M059J (cell line): Measurements from ENCODE around the gene CSF3. TPM values are rescaled to one million over a fixed set of nuclear protein-coding genes. Genes with fewer than 3 reads are reported as not detected.

Experiments
- DNase-seq: peaks from one replicate; pipeline ENCODE4 v3.0.0-alpha.2; 2012; ENCODE audit warnings: low read depth
- total RNA-seq: library from RNA; depleted of rRNA; stranded (reverse); fragments of >200 nt; shearing (Covaris generic); gene quantifications from 2 replicates; pipeline ENCODE4 v1.2.3, GENCODE V29; 2014; rRNA removed

CSF3 gene
- total RNA-seq, 1 experiment from 2014 or later = not detected

- no peak for DNase-seq
Observed at GRCh38 chr17:40060887-40061608, 45.8 kb downstream of the CSF3 start.

- DNase-seq = no peak
Observed at GRCh38 chr17:40061609-40062038, 46.4 kb downstream of the CSF3 start.

- peak; percentile 42 for DNase-seq
Observed at GRCh38 chr17:40062329-40063186, 47.3 kb downstream of the CSF3 start, which contains the start of gene THRA. Gene THRA (plus strand): TSS chr17:40062965. CDS start chr17:40074489, 11,524 bp downstream.

GRCh38 chr17:40063187-40063771, 48.0 kb downstream of the CSF3 start:
- peak; percentile 24 for DNase-seq

GRCh38 chr17:40063901-40064531, 48.8 kb downstream of the CSF3 start:
- DNase-seq = no peak

GRCh38 chr17:40064971-40065768, 49.9 kb downstream of the CSF3 start:
- peak; percentile 67 for DNase-seq

- DNase-seq = peak; percentile 37
Observed at GRCh38 chr17:40065769-40066510, 50.7 kb downstream of the CSF3 start.

Other genes starting within 250 kb of the CSF3 start
- gene IKZF3, start 151.1 kb upstream of the CSF3 start, total RNA-seq = not detected in 2 replicates
- not detected in 2 replicates for gene ZPBP2, start 147.2 kb upstream of the CSF3 start, total RNA-seq
- gene GSDMB, start 96.8 kb upstream of the CSF3 start, total RNA-seq = 0.15 and 1.5 TPM in 2 replicates
- 28.9 and 42.7 TPM in 2 replicates for gene ORMDL3, start 87.8 kb upstream of the CSF3 start, total RNA-seq
- gene LRRC3C, start 87.7 kb upstream of the CSF3 start, total RNA-seq = not detected in 2 replicates
- gene GSDMA, start 52.4 kb upstream of the CSF3 start, total RNA-seq = not detected in 2 replicates
- gene PSMD3, start 34.6 kb upstream of the CSF3 start, total RNA-seq = 138 and 170 TPM in 2 replicates
- gene MED24, start 39.0 kb downstream of the CSF3 start, total RNA-seq = 25.9 and 29.1 TPM in 2 replicates
- 19.2 and 26.7 TPM in 2 replicates for gene THRA, start 47.5 kb downstream of the CSF3 start, total RNA-seq
- gene NR1D1, start 85.1 kb downstream of the CSF3 start, total RNA-seq = 5.7 and 6.3 TPM in 2 replicates
- 33.2 and 61.3 TPM in 2 replicates for gene MSL1, start 106.5 kb downstream of the CSF3 start, total RNA-seq
- 23.5 and 28.2 TPM in 2 replicates for gene CASC3, start 125.1 kb downstream of the CSF3 start, total RNA-seq
- gene RAPGEFL1, start 162.0 kb downstream of the CSF3 start, total RNA-seq = 0.25 TPM in 1 of 2 replicates, not detected in the other
- 11.2 and 12.8 TPM in 2 replicates for gene WIPF2, start 203.9 kb downstream of the CSF3 start, total RNA-seq